Parathyroid adenoma (tissue), 2 donors: ENCODE results near the gene METTL3.

ENCODE experiments used
- H2AFZ ChIP-seq: fragments of 300-600 bp; sonication (generic); one replicate; pipeline ENCODE4 v1.7.0; 2017; ENCODE audit warnings: antibody characterized with exemption, mild to moderate bottlenecking
- H3K27ac ChIP-seq: fragments of 300-600 bp; sonication (generic); one replicate; pipeline ENCODE4 v1.7.0; 2017
- H3K27me3 ChIP-seq: fragments of 300-600 bp; sonication (generic); one replicate; pipeline ENCODE4 v1.7.0; 2017; ENCODE audit warnings: low read length; ENCODE audit not compliant: control insufficient read depth, insufficient read depth
- H3K36me3 ChIP-seq: fragments of 300-600 bp; sonication (generic); one replicate; pipeline ENCODE4 v1.7.0; 2017; ENCODE audit warnings: low read length; ENCODE audit not compliant: control insufficient read depth, insufficient read depth
- H3K4me1 ChIP-seq: fragments of 300-600 bp; sonication (generic); one replicate; pipeline ENCODE4 v1.7.0; 2017; ENCODE audit warnings: control low read depth
- H3K4me2 ChIP-seq: fragments of 300-600 bp; sonication (generic); one replicate; pipeline ENCODE4 v1.7.0; 2017; ENCODE audit warnings: low read length
- H3K4me3 ChIP-seq: fragments of 300-600 bp; sonication (generic); one replicate; pipeline ENCODE4 v1.7.0; 2017; ENCODE audit warnings: low read depth, low read length
- H3K79me2 ChIP-seq: fragments of 300-600 bp; sonication (generic); one replicate; pipeline ENCODE4 v1.7.0; 2017; ENCODE audit warnings: control low read depth
- H3K9ac ChIP-seq: fragments of 300-600 bp; sonication (generic); one replicate; pipeline ENCODE4 v1.7.0; 2017; ENCODE audit warnings: mild to moderate bottlenecking
- H3K9me3 ChIP-seq: fragments of 300-600 bp; sonication (generic); one replicate; pipeline ENCODE4 v1.7.0; 2017; ENCODE audit warnings: low read length; ENCODE audit not compliant: control insufficient read depth
- CTCF ChIP-seq: fragments of 300-600 bp; sonication (generic); IDR thresholded peaks from one replicate; pipeline ENCODE4 v1.7.0; 2017; ENCODE audit warnings: antibody characterized with exemption, mild to moderate bottlenecking
- donor health status: primary hyperparathyroidism.

The METTL3 gene

GRCh38 chr14:21509432-21510143, 1.6 kb downstream of the METTL3 start:
- H3K9ac ChIP-seq: no peak overlapping the region
- peaks cover 32% of the 10 kb centered on the region for H3K79me2 ChIP-seq
- peak overlapping the region; percentile 65 for H3K4me2 ChIP-seq
- no peaks in the 10 kb centered on the region for H3K36me3 ChIP-seq
- H3K27me3 ChIP-seq: no peaks in the 10 kb centered on the region
- TF ChIP-seq CTCF: no peak
- H2AFZ ChIP-seq: no peak overlapping the region
- H3K27ac ChIP-seq: no peak overlapping the region
- H3K4me1 ChIP-seq: peaks cover 4% of the 10 kb centered on the region
- peak overlapping the region; percentile 78 for H3K4me3 ChIP-seq
- H3K9me3 ChIP-seq: no peaks in the 10 kb centered on the region

- no peak overlapping the region for H3K9ac ChIP-seq
- peaks cover 4% of the 10 kb centered on the region for H3K4me1 ChIP-seq
- no peak overlapping the region for H2AFZ ChIP-seq
- no peak for TF ChIP-seq CTCF
- no peak overlapping the region for H3K4me3 ChIP-seq
- H3K9me3 ChIP-seq: no peaks in the 10 kb centered on the region
- no peak overlapping the region for H3K4me2 ChIP-seq
- no peaks in the 10 kb centered on the region for H3K36me3 ChIP-seq
- no peaks in the 10 kb centered on the region for H3K27me3 ChIP-seq
- H3K27ac ChIP-seq: no peak overlapping the region
- peaks cover 32% of the 10 kb centered on the region for H3K79me2 ChIP-seq
Measured at GRCh38 chr14:21506557-21506956, 4.6 kb downstream of the METTL3 start.

GRCh38 chr14:21505012-21505553, 6.1 kb downstream of the METTL3 start:
- Histone ChIP-seq H3K27ac (no peak overlapping the region), H3K36me3 (no peaks in the 10 kb centered on the region), H3K4me2 (no peak overlapping the region), H3K4me3 (no peak overlapping the region), H2AFZ (no peak overlapping the region), H3K9me3 (no peaks in the 10 kb centered on the region), H3K9ac (no peak overlapping the region), H3K4me1 (peaks cover 2% of the 10 kb centered on the region), H3K79me2 (peaks cover 26% of the 10 kb centered on the region), H3K27me3 (no peaks in the 10 kb centered on the region)
- no peak for TF ChIP-seq CTCF

- no peak overlapping the region for H3K4me2 ChIP-seq
- H3K9me3 ChIP-seq: no peaks in the 10 kb centered on the region
- H3K4me1 ChIP-seq: no peaks in the 10 kb centered on the region
- no peaks in the 10 kb centered on the region for H3K27me3 ChIP-seq
- H3K27ac ChIP-seq: no peak overlapping the region
- no peak overlapping the region for H3K9ac ChIP-seq
- H2AFZ ChIP-seq: no peak overlapping the region
- TF ChIP-seq CTCF: no peak
- peaks cover 17% of the 10 kb centered on the region for H3K79me2 ChIP-seq
- no peak overlapping the region for H3K4me3 ChIP-seq
- no peaks in the 10 kb centered on the region for H3K36me3 ChIP-seq
Measured at GRCh38 chr14:21503376-21503775, 7.8 kb downstream of the METTL3 start.

GRCh38 chr14:21501568-21501967, 9.6 kb downstream of the METTL3 start:
- TF ChIP-seq CTCF: no peak
- Histone ChIP-seq H3K4me1 (no peaks in the 10 kb centered on the region), H3K36me3 (no peaks in the 10 kb centered on the region), H3K27ac (no peak overlapping the region), H3K27me3 (no peaks in the 10 kb centered on the region), H3K4me3 (no peak overlapping the region), H3K9ac (no peak overlapping the region), H2AFZ (no peak overlapping the region), H3K4me2 (no peak overlapping the region), H3K9me3 (no peaks in the 10 kb centered on the region), H3K79me2 (peaks cover 5% of the 10 kb centered on the region)
